GM15510 (cell line): Measurements from ENCODE around the gene MS4A14.

Experiments used
- POLR2A ChIP-seq: IDR thresholded peaks from 3 replicates; pipeline ENCODE4 v1.6.1; 2011; ENCODE audit warnings: borderline replicate concordance; ENCODE audit not compliant: insufficient read length; ENCODE audit errors: extremely low read depth

Gene MS4A14

GRCh38 chr11:60396382-60396781 is at the start of gene MS4A14:
Gene MS4A14, plus strand, starts transcription at chr11:60396459. Its CDS starts 120 bp downstream, at chr11:60396579.
- TF ChIP-seq POLR2A, result no peak

GRCh38 chr11:60347084-60347797 is 49.0 kb upstream of the MS4A14 start:
- no peak for TF ChIP-seq POLR2A

GRCh38 chr11:60348116-60348515 is 48.1 kb upstream of the MS4A14 start:
- no peak for TF ChIP-seq POLR2A

- no peak for TF ChIP-seq POLR2A
Observed at GRCh38 chr11:60349990-60350389, 46.3 kb upstream of the MS4A14 start.

GRCh38 chr11:60357771-60358170 is 38.5 kb upstream of the MS4A14 start:
- TF ChIP-seq POLR2A, result no peak

- no peak for TF ChIP-seq POLR2A
Observed at GRCh38 chr11:60360621-60361020, 35.6 kb upstream of the MS4A14 start.

- no peak for TF ChIP-seq POLR2A
Observed at GRCh38 chr11:60362241-60362640, 34.0 kb upstream of the MS4A14 start.

- no peak for TF ChIP-seq POLR2A
Observed at GRCh38 chr11:60363542-60364470, 32.5 kb upstream of the MS4A14 start.

GRCh38 chr11:60367009-60367408 is 29.2 kb upstream of the MS4A14 start:
- TF ChIP-seq POLR2A, result no peak

- no peak for TF ChIP-seq POLR2A
Observed at GRCh38 chr11:60367896-60368295, 28.4 kb upstream of the MS4A14 start.

GRCh38 chr11:60370252-60370810 is 25.9 kb upstream of the MS4A14 start:
- TF ChIP-seq POLR2A, result no peak

GRCh38 chr11:60370811-60371298 is 25.4 kb upstream of the MS4A14 start:
- no peak for TF ChIP-seq POLR2A

GRCh38 chr11:60371386-60371785 is 24.9 kb upstream of the MS4A14 start:
- no peak for TF ChIP-seq POLR2A

- no peak for TF ChIP-seq POLR2A
Observed at GRCh38 chr11:60371854-60372253, 24.4 kb upstream of the MS4A14 start.

GRCh38 chr11:60372767-60373166 is 23.5 kb upstream of the MS4A14 start:
- no peak for TF ChIP-seq POLR2A
